GM12874 (cell line): ENCODE results near the gene LMF1.

Source experiments
- TF ChIP-seq, protein P1 (sequence below): IDR thresholded peaks from 2 replicates; pipeline ENCODE4 v1.5.1; 2011; ENCODE audit warnings: low read depth, mild to moderate bottlenecking, control low read depth, low read length, moderate library complexity; ENCODE audit not compliant: insufficient read depth

The LMF1 gene

DNA sequence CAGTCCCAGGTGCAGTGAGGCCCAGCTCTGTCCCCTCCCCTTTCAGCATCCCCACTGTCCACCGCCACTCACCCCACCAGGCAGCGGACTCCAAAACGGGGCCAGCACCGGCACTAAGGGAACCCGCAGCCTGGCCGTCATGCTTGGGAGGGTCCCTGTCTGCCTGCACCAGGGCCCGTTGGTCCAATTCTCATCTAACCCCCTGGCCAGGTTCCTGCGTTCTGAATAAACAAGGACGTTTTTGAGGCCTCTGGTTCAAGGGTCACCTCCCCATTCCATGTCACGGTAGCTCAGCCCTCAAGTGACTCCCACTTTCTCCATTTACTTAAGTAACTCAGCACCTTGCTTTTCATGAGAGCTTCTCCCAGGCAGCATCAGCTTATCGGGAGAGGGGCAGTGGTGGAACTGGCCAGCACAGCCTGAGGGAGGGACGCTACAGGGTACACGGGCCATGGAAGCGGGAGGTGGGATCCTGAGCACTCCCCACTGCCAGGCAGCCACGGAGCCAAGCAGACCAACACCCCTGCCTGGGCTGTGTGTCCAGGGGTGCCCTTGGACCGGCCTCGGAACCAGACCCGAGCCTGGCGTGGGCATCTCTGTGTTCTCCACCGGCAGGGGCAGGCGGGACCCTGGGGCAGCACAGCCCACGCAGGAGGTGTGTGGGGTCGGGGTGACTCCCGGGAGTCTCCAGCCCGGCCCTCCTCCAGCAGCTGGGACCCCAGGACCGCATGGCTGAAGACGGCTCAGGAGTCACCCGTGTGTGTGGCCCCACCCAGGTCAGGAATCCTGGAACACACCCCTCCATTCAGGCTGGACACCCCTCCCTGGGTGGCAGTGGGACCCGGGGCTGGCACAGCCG is 95.4 kb downstream of the LMF1 start:
- TF ChIP-seq, protein P1, sequence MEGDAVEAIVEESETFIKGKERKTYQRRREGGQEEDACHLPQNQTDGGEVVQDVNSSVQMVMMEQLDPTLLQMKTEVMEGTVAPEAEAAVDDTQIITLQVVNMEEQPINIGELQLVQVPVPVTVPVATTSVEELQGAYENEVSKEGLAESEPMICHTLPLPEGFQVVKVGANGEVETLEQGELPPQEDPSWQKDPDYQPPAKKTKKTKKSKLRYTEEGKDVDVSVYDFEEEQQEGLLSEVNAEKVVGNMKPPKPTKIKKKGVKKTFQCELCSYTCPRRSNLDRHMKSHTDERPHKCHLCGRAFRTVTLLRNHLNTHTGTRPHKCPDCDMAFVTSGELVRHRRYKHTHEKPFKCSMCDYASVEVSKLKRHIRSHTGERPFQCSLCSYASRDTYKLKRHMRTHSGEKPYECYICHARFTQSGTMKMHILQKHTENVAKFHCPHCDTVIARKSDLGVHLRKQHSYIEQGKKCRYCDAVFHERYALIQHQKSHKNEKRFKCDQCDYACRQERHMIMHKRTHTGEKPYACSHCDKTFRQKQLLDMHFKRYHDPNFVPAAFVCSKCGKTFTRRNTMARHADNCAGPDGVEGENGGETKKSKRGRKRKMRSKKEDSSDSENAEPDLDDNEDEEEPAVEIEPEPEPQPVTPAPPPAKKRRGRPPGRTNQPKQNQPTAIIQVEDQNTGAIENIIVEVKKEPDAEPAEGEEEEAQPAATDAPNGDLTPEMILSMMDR: no peak

DNA sequence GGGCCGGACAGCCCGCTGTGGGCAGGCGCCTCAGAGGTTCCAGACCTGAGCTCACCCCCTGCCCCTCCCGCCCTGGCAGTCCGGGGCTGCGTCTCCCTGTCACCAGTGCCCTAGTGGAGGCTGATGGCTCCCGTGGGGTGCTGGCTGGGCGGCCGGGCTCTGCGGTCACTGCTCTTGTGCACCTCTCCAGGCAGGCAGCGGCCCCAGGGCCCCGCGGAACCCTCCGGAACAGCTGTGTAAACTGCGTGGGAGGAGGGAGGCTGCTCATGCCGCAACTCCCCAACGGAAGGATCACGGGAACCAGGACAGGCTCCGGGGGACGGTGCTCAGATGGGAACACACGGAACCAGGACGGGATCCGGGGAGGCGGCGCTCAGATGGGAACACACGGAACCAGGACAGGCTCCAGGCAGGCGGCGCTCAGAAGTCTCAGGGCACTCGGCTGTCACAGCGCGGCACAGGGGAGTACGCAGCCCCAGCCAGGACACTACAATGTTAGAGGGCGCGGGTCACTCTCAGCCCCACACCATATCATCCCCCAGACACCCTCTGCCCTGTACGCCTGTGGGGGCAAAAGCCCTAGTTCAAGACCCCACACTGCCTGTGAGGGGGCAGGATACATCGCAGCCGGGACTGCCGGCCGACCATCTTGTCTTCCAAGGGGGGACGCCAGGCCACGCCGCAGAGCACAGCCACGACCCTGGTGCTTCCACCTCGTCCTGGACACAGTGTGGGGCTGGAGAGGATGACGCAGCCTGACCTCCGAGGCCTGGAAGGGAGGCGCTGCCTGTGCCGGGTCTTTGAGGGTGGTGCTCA is 96.2 kb downstream of the LMF1 start:
- TF ChIP-seq, protein P1: no peak

DNA sequence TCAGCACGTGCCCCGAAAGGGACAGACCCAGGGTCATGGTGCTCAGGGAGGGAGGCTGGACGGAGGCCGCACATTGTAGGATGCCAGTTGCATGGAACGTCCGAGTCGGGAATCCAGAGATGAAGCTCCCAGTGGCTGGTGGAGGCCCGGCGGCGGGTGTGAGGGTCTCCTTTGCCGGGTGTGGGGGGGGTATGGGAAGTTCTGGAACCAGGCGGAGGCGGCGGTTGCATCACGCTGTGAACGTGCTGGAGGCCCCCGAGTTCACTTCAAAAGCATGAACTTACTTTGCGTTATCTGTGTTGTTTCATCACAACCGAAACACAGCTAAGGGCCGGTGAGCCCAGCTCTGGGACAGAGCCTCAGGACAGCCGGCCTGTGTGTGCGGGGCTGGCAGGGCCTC is 96.9 kb downstream of the LMF1 start:
- TF ChIP-seq, protein P1: no peak

DNA sequence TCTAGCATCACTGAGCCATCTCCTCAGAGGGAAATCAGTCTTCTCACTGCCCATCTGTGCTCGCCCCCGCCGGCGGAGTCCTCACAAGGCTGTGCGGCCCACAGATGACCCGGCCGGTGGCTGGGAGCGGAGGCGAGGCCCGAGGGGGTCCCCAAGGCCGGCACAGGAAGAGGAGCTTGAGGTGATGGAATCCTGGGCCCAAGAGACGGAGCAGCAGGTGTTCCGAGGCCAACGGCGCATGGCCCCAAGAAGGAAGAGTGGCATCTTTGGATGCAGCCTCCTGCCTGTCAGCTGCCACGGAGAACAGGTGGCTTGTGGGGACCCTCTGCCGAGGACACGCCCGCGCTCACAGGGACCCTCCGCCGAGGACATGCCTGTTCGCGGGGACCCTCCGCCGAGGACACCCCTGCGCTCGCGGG is 97.5 kb downstream of the LMF1 start:
- TF ChIP-seq, protein P1: no peak

DNA sequence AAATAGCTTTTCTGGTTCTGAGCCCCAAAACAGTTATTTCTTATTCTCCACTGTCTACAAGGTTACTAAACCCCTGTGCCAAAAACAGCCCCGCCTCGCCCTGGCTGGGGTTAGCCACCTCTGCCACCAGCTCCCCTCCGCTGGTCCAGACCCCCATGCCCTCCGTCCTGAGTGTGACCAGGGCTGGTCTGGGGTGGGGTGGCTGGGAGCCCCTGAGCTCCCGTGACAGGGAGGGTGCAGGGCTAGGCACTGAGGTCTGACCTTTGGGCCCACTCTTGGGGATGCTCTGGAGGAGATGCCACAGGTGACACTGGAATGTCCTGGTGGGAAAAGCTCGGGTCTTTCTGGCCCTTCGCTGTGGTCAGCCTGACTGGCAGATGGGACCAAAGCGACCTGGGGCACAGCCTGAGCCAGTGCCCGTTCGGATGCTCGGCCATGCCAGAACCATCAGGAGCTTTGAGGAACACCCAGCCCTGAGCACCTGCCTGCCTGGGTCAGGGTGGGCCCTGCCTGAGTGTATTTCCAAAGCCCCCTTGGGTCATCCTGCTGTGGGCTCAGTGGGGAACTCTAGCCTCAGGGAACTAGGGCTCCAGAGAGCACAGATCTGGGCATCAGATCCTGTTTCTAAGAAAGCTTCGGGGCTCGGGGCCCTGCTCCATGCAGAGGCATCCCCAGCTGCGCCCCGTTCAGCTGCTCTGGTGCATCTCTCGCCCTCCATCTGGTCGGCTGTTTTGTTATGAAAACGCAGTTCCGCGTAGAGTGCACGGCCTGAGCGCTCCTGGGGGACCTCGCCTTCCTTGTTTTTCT is 98.1 kb downstream of the LMF1 start:
- TF ChIP-seq, protein P1: no peak

DNA sequence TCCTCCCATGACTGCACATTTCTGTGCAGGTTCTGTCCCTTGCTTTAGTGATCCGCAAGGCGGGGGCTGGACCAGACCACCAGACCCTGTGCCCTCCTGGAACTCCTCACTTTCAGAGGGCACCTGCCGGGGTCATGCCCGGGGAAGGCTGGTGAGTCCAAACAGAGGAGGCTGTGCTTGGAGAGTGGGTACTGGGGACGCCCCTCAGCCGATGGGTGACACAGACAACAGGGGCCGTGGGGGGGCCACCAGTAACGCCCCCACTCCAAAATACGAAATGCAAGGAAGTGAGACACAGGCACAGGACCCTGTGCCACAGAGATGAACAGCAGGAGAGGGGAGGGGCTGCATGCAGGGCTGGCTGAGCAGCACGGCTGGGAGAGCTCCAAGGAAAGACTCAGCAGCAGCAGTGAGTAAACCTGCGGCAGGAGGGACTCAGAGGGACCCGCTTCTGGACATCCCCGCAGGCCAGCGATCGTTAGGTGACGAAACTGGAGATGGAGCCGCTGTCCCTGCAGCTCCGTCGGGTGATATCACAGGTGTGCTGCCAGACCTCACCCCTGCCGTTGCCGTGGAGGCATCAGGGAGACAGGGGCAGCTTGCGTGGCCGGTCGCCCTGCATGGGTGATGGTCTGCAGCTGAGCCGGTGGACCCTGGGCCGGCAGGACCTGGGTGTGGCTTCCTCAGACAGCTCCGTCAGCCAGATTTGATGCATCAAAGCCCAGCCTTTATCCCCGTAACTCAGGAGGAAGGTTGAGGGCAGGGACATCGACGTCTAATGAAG is 99.0 kb downstream of the LMF1 start:
- TF ChIP-seq, protein P1: no peak
